Osteoblast (primary cell): Measurements from ENCODE around the gene PON2. TPM values are rescaled to one million over a fixed set of nuclear protein-coding genes. Genes with fewer than 3 reads are reported as not detected.

Experiments
- DNase-seq: peaks from one replicate; pipeline ENCODE4 v3.0.0; 2011; ENCODE audit warnings: low spot score, mixed read lengths; ENCODE audit not compliant: insufficient read length; ENCODE audit errors: missing footprints
- H2AFZ ChIP-seq: 2 replicates; pipeline ENCODE4 v1.6.0; 2011; ENCODE audit warnings: mild to moderate bottlenecking, low read length
- H3K27ac ChIP-seq: 2 replicates; pipeline ENCODE4 v1.5.1; 2011; ENCODE audit warnings: mild to moderate bottlenecking, low read depth, low read length, moderate library complexity
- H3K27me3 ChIP-seq: 2 replicates; pipeline ENCODE4 v1.6.0; 2012; ENCODE audit warnings: mild to moderate bottlenecking, control low read depth, inconsistent platforms, low read length, moderate library complexity; ENCODE audit not compliant: insufficient read depth
- H3K36me3 ChIP-seq: 2 replicates; pipeline ENCODE4 v1.5.1; 2011; ENCODE audit warnings: mild to moderate bottlenecking, low read length, control low read depth, moderate library complexity; ENCODE audit not compliant: insufficient read depth
- H3K4me1 ChIP-seq: 2 replicates; pipeline ENCODE4 v1.5.1; 2011; ENCODE audit warnings: mild to moderate bottlenecking, low read length, control low read depth, moderate library complexity; ENCODE audit not compliant: insufficient read depth
- H3K4me2 ChIP-seq: 2 replicates; pipeline ENCODE4 v1.6.0; 2011; ENCODE audit warnings: mild to moderate bottlenecking, low read length; ENCODE audit not compliant: insufficient read depth
- H3K4me3 ChIP-seq: fragments of 200-600 bp; sonication (generic); 3 replicates; pipeline ENCODE4 v1.5.1; 2012; ENCODE audit warnings: mild to moderate bottlenecking, low read length, inconsistent platforms; ENCODE audit not compliant: insufficient read depth
- H3K79me2 ChIP-seq: 2 replicates; pipeline ENCODE4 v1.6.0; 2012; ENCODE audit warnings: mild to moderate bottlenecking, low read length, control low read depth, inconsistent platforms; ENCODE audit not compliant: insufficient read depth
- H3K9me3 ChIP-seq: 2 replicates; pipeline ENCODE4 v1.5.1; 2011; ENCODE audit warnings: low read depth, low read length, control low read depth
- H4K20me1 ChIP-seq: 2 replicates; pipeline ENCODE4 v1.6.0; 2012; ENCODE audit warnings: mild to moderate bottlenecking, low read length, control low read depth; ENCODE audit not compliant: insufficient read depth
- CTCF ChIP-seq: IDR thresholded peaks from 2 replicates; pipeline ENCODE4 v1.5.1; 2011; ENCODE audit warnings: mild to moderate bottlenecking, low read depth, low read length, moderate library complexity; ENCODE audit errors: extremely low read depth
- total RNA-seq: library from RNA; depleted of rRNA; stranded (reverse); fragments of >200 nt; gene quantifications from 2 replicates; pipeline ENCODE4 v1.2.3, GENCODE V29; 2012

The PON2 gene
- total RNA-seq, 1 donor = 77.8 TPM

GRCh38 chr7:95441042-95441823 lies 6.4 kb upstream of the PON2 start:
- Histone ChIP-seq H3K4me1 (no peaks in the 10 kb centered on the region), H3K36me3 (no peaks in the 10 kb centered on the region), H3K4me3 (no peak overlapping the region), H3K4me2 (no peak overlapping the region), H4K20me1 (no peaks in the 10 kb centered on the region), H3K27ac (no peak overlapping the region), H3K9me3 (no peaks in the 10 kb centered on the region), H3K79me2 (no peaks in the 10 kb centered on the region), H3K27me3 (no peaks in the 10 kb centered on the region), H2AFZ (no peak overlapping the region)
- DNase-seq = no peak
- no peak for TF ChIP-seq CTCF

- Histone ChIP-seq H3K36me3 (no peaks in the 10 kb centered on the region), H3K4me3 (no peak overlapping the region), H3K9me3 (no peaks in the 10 kb centered on the region), H3K79me2 (no peaks in the 10 kb centered on the region), H3K4me2 (no peak overlapping the region), H2AFZ (no peak overlapping the region), H4K20me1 (no peaks in the 10 kb centered on the region), H3K4me1 (no peaks in the 10 kb centered on the region), H3K27me3 (no peaks in the 10 kb centered on the region), H3K27ac (no peak overlapping the region)
- no peak for DNase-seq
- TF ChIP-seq CTCF = no peak
These were observed 5.7 kb upstream of the PON2 start for GRCh38 chr7:95440394-95441038.

- DNase-seq = no peak
- Histone ChIP-seq H3K4me1 (no peaks in the 10 kb centered on the region), H3K27ac (no peak overlapping the region), H4K20me1 (no peaks in the 10 kb centered on the region), H3K27me3 (no peaks in the 10 kb centered on the region), H3K4me2 (no peak overlapping the region), H3K4me3 (no peak overlapping the region), H3K9me3 (no peaks in the 10 kb centered on the region), H2AFZ (no peak overlapping the region), H3K36me3 (no peaks in the 10 kb centered on the region), H3K79me2 (peaks cover 16% of the 10 kb centered on the region)
- TF ChIP-seq CTCF = no peak
These were observed 1.6 kb upstream of the PON2 start for GRCh38 chr7:95436407-95436806.

DNA sequence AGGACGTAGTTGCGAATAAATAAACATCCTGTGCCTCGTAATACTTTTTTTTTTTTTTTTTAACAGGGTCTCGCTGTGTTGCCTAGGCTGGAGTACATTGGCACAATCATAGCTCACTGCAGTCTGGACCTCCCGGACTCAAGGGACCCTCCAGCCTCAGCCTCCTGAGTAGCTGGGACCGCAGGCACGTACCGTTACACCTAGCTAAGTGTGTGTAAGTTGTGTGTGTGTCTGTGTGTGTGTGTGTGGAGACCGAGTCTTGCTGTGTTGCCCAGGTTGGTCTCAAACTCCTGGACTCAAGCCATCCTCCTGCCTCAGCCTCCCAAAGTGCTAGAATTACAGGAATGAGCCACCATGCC lies 573 bp upstream of the PON2 start:
- no peak for TF ChIP-seq CTCF
- Histone ChIP-seq H3K4me3 (peak overlapping the region; percentile 88), H3K9me3 (no peaks in the 10 kb centered on the region), H4K20me1 (no peaks in the 10 kb centered on the region), H3K79me2 (peaks cover 16% of the 10 kb centered on the region), H3K4me2 (peak overlapping the region; percentile 77), H3K36me3 (no peaks in the 10 kb centered on the region), H2AFZ (peak overlapping the region; percentile 83), H3K27ac (peak overlapping the region; percentile 77), H3K27me3 (no peaks in the 10 kb centered on the region), H3K4me1 (no peaks in the 10 kb centered on the region)
- no peak for DNase-seq
